Parathyroid adenoma (tissue), 2 donors: Measurements from ENCODE around the gene MUC20.
"Not testable (repeated sequence)": the region's sequence is repeated elsewhere in the genome, so short reads cannot be mapped to it uniquely, and the experiment has no call there.

Source experiments
- H2AFZ ChIP-seq: fragments of 300-600 bp; sonication (generic); one replicate; pipeline ENCODE4 v1.7.0; 2017; ENCODE audit warnings: antibody characterized with exemption, mild to moderate bottlenecking
- H3K27ac ChIP-seq: fragments of 300-600 bp; sonication (generic); one replicate; pipeline ENCODE4 v1.7.0; 2017
- H3K27me3 ChIP-seq: fragments of 300-600 bp; sonication (generic); one replicate; pipeline ENCODE4 v1.7.0; 2017; ENCODE audit warnings: low read length; ENCODE audit not compliant: control insufficient read depth, insufficient read depth
- H3K36me3 ChIP-seq: fragments of 300-600 bp; sonication (generic); one replicate; pipeline ENCODE4 v1.7.0; 2017; ENCODE audit warnings: low read length; ENCODE audit not compliant: control insufficient read depth, insufficient read depth
- H3K4me1 ChIP-seq: fragments of 300-600 bp; sonication (generic); one replicate; pipeline ENCODE4 v1.7.0; 2017; ENCODE audit warnings: control low read depth
- H3K4me2 ChIP-seq: fragments of 300-600 bp; sonication (generic); one replicate; pipeline ENCODE4 v1.7.0; 2017; ENCODE audit warnings: low read length
- H3K4me3 ChIP-seq: fragments of 300-600 bp; sonication (generic); one replicate; pipeline ENCODE4 v1.7.0; 2017; ENCODE audit warnings: low read depth, low read length
- H3K79me2 ChIP-seq: fragments of 300-600 bp; sonication (generic); one replicate; pipeline ENCODE4 v1.7.0; 2017; ENCODE audit warnings: control low read depth
- H3K9ac ChIP-seq: fragments of 300-600 bp; sonication (generic); one replicate; pipeline ENCODE4 v1.7.0; 2017; ENCODE audit warnings: mild to moderate bottlenecking
- H3K9me3 ChIP-seq: fragments of 300-600 bp; sonication (generic); one replicate; pipeline ENCODE4 v1.7.0; 2017; ENCODE audit warnings: low read length; ENCODE audit not compliant: control insufficient read depth
- CTCF ChIP-seq: fragments of 300-600 bp; sonication (generic); IDR thresholded peaks from one replicate; pipeline ENCODE4 v1.7.0; 2017; ENCODE audit warnings: antibody characterized with exemption, mild to moderate bottlenecking
- donor health status: primary hyperparathyroidism.

MUC20 gene

GRCh38 chr3:195739561-195740111, 18.9 kb downstream of the MUC20 start:
- Histone ChIP-seq H3K27me3 (no peaks in the 10 kb centered on the region), H3K4me1 (no peaks in the 10 kb centered on the region), H3K36me3 (no peaks in the 10 kb centered on the region), H3K4me3 (no peak overlapping the region), H2AFZ (no peak overlapping the region), H3K9ac (no peak overlapping the region), H3K79me2 (no peaks in the 10 kb centered on the region), H3K9me3 (no peaks in the 10 kb centered on the region), H3K27ac (no peak overlapping the region), H3K4me2 (no peak overlapping the region)
- TF ChIP-seq CTCF, result no peak

GRCh38 chr3:195744437-195744836, 23.7 kb downstream of the MUC20 start:
- Histone ChIP-seq H3K4me1 (no peaks in the 10 kb centered on the region), H3K9me3 (no peaks in the 10 kb centered on the region), H3K27ac (no peak overlapping the region), H2AFZ (no peak overlapping the region), H3K4me2 (no peak overlapping the region), H3K4me3 (no peak overlapping the region), H3K79me2 (no peaks in the 10 kb centered on the region), H3K27me3 (no peaks in the 10 kb centered on the region), H3K9ac (no peak overlapping the region), H3K36me3 (no peaks in the 10 kb centered on the region)
- TF ChIP-seq CTCF, result no peak

GRCh38 chr3:195746346-195746745, 25.6 kb downstream of the MUC20 start:
- Histone ChIP-seq H3K4me1 (no peaks in the 10 kb centered on the region), H3K9me3 (no peaks in the 10 kb centered on the region), H2AFZ (no peak overlapping the region), H3K36me3 (no peaks in the 10 kb centered on the region), H3K79me2 (no peaks in the 10 kb centered on the region), H3K4me2 (no peak overlapping the region), H3K27ac (no peak overlapping the region), H3K9ac (no peak overlapping the region), H3K4me3 (no peak overlapping the region), H3K27me3 (no peaks in the 10 kb centered on the region)
- no peak for TF ChIP-seq CTCF

GRCh38 chr3:195746751-195747150, 26.0 kb downstream of the MUC20 start:
- Histone ChIP-seq H2AFZ (no peak overlapping the region), H3K9ac (no peak overlapping the region), H3K27ac (no peak overlapping the region), H3K27me3 (no peaks in the 10 kb centered on the region), H3K79me2 (no peaks in the 10 kb centered on the region), H3K9me3 (no peaks in the 10 kb centered on the region), H3K4me1 (no peaks in the 10 kb centered on the region), H3K4me2 (no peak overlapping the region), H3K4me3 (no peak overlapping the region), H3K36me3 (no peaks in the 10 kb centered on the region)
- TF ChIP-seq CTCF, result no peak

- TF ChIP-seq CTCF, result no peak
- H3K36me3 ChIP-seq, result no peaks in the 10 kb centered on the region
- H3K4me3 ChIP-seq, result no peak overlapping the region
- H3K9me3 ChIP-seq, result no peaks in the 10 kb centered on the region
- no peaks in the 10 kb centered on the region for H3K27me3 ChIP-seq
- H3K79me2 ChIP-seq, result no peaks in the 10 kb centered on the region
- no peak overlapping the region for H3K4me2 ChIP-seq
- H3K9ac ChIP-seq, result no peak overlapping the region
- no peak overlapping the region for H2AFZ ChIP-seq
- no peaks in the 10 kb centered on the region for H3K4me1 ChIP-seq
- no peak overlapping the region for H3K27ac ChIP-seq
Observed at GRCh38 chr3:195748661-195749060, 27.9 kb downstream of the MUC20 start.

- not testable (repeated sequence) for H3K9me3 ChIP-seq, H3K27me3 ChIP-seq, H2AFZ ChIP-seq, H3K79me2 ChIP-seq, H3K4me2 ChIP-seq, H3K4me1 ChIP-seq, H3K9ac ChIP-seq, H3K4me3 ChIP-seq, H3K27ac ChIP-seq, H3K36me3 ChIP-seq
Observed at GRCh38 chr3:195749101-195749500, 28.3 kb downstream of the MUC20 start.
